Neural cell (in vitro differentiated cells): ENCODE data around the gene MAOB.

ENCODE experiments used
- EP300 ChIP-seq: fragments of 450-650 bp; conservative IDR thresholded peaks from 2 replicates; pipeline ENCODE4 v1.6.1; 2014; ENCODE audit warnings: antibody characterized with exemption, mild to moderate bottlenecking, moderate library complexity; ENCODE audit not compliant: poor library complexity, severe bottlenecking
- EZH2 ChIP-seq: fragments of 200-600, 300-800 bp; shearing (Covaris generic), sonication (generic); IDR thresholded peaks from 2 replicates; pipeline ENCODE4 v1.6.1; 2014; ENCODE audit warnings: antibody characterized with exemption, low read length, borderline replicate concordance, mild to moderate bottlenecking; ENCODE audit not compliant: insufficient read depth, poor library complexity, severe bottlenecking
- MXI1 ChIP-seq: fragments of 450-650 bp; conservative IDR thresholded peaks from 2 replicates; pipeline ENCODE4 v1.6.1; 2014; ENCODE audit warnings: antibody characterized with exemption, mild to moderate bottlenecking; ENCODE audit not compliant: poor library complexity, severe bottlenecking
- POLR2AphosphoS5 ChIP-seq: IDR thresholded peaks from 2 replicates; pipeline ENCODE4 v1.6.1; 2012
- RAD21 ChIP-seq: fragments of 450-650 bp; conservative IDR thresholded peaks from 2 replicates; pipeline ENCODE4 v1.6.1; 2014; ENCODE audit warnings: antibody characterized with exemption, mild to moderate bottlenecking, moderate library complexity
- SMC3 ChIP-seq: fragments of 450-650 bp; conservative IDR thresholded peaks from 2 replicates; pipeline ENCODE4 v1.6.1; 2014; ENCODE audit warnings: antibody characterized with exemption, mild to moderate bottlenecking, moderate library complexity; ENCODE audit not compliant: poor library complexity
- TAF1 ChIP-seq: IDR thresholded peaks from 2 replicates; pipeline ENCODE4 v1.6.1; 2012; ENCODE audit warnings: low read depth
- TF ChIP-seq, protein P1 (sequence below): fragments of 450-650 bp; IDR thresholded peaks from 2 replicates; pipeline ENCODE4 v1.5.1; 2014; ENCODE audit warnings: antibody characterized with exemption, mild to moderate bottlenecking, moderate library complexity; ENCODE audit not compliant: poor library complexity, severe bottlenecking
- TF ChIP-seq, protein P2 (sequence below): IDR thresholded peaks from 2 replicates; pipeline ENCODE4 v1.6.1; 2012; ENCODE audit warnings: borderline replicate concordance

DNA sequence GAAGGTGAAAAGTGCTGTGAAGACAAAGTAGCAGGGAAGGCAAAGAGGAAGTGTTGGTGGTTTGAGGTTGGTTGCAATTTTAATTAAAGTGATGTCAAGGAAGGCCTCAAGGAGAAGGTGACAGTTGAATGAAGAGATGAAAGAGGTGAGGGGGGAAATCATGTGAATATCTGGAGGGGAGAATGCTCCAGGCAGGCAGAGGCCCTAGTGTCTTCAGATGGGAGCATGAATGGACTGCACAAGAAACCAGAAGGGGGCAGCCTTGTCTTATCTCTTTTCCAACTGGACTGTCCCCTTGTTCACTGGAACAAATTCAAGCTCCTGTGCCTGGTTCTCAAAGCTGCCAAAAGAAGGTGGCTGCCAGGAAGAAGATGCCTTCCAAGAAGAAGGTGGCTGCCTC is 68.4 kb downstream of the MAOB start:
- TF ChIP-seq, protein P1, sequence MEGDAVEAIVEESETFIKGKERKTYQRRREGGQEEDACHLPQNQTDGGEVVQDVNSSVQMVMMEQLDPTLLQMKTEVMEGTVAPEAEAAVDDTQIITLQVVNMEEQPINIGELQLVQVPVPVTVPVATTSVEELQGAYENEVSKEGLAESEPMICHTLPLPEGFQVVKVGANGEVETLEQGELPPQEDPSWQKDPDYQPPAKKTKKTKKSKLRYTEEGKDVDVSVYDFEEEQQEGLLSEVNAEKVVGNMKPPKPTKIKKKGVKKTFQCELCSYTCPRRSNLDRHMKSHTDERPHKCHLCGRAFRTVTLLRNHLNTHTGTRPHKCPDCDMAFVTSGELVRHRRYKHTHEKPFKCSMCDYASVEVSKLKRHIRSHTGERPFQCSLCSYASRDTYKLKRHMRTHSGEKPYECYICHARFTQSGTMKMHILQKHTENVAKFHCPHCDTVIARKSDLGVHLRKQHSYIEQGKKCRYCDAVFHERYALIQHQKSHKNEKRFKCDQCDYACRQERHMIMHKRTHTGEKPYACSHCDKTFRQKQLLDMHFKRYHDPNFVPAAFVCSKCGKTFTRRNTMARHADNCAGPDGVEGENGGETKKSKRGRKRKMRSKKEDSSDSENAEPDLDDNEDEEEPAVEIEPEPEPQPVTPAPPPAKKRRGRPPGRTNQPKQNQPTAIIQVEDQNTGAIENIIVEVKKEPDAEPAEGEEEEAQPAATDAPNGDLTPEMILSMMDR: no peak
- no peak for TF ChIP-seq RAD21
- no peak for TF ChIP-seq EP300
- TF ChIP-seq EZH2: no peak
- TF ChIP-seq TAF1: no peak
- no peak for TF ChIP-seq POLR2AphosphoS5
- TF ChIP-seq, protein P2, sequence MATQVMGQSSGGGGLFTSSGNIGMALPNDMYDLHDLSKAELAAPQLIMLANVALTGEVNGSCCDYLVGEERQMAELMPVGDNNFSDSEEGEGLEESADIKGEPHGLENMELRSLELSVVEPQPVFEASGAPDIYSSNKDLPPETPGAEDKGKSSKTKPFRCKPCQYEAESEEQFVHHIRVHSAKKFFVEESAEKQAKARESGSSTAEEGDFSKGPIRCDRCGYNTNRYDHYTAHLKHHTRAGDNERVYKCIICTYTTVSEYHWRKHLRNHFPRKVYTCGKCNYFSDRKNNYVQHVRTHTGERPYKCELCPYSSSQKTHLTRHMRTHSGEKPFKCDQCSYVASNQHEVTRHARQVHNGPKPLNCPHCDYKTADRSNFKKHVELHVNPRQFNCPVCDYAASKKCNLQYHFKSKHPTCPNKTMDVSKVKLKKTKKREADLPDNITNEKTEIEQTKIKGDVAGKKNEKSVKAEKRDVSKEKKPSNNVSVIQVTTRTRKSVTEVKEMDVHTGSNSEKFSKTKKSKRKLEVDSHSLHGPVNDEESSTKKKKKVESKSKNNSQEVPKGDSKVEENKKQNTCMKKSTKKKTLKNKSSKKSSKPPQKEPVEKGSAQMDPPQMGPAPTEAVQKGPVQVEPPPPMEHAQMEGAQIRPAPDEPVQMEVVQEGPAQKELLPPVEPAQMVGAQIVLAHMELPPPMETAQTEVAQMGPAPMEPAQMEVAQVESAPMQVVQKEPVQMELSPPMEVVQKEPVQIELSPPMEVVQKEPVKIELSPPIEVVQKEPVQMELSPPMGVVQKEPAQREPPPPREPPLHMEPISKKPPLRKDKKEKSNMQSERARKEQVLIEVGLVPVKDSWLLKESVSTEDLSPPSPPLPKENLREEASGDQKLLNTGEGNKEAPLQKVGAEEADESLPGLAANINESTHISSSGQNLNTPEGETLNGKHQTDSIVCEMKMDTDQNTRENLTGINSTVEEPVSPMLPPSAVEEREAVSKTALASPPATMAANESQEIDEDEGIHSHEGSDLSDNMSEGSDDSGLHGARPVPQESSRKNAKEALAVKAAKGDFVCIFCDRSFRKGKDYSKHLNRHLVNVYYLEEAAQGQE: no peak
- TF ChIP-seq MXI1: no peak
- no peak for TF ChIP-seq SMC3
